Stimulated activated CD4-positive, alpha-beta T cell treated with anti-CD3 and anti-CD28 coated beads, Interleukin-1b, Interleukin-23, amount 100 ng/mL, for 1 hour (primary cell): ENCODE measurements around the gene PIGU.

Experiments used
- DNase-seq, 2 donors: peaks; one replicate each; pipeline ENCODE4 v3.0.0-alpha.2; 2020; ENCODE audit warnings: low read depth in 2 of 2

The PIGU gene

GRCh38 chr20:34557936-34558319 is 119.0 kb downstream of the PIGU start:
- DNase-seq, result no peak

- DNase-seq, result no peak
These were observed 123.5 kb downstream of the PIGU start for GRCh38 chr20:34553366-34553867.

- no peak for DNase-seq
These were observed 124.3 kb downstream of the PIGU start for GRCh38 chr20:34552569-34552968.

- DNase-seq, result no peak
These were observed 127.0 kb downstream of the PIGU start for GRCh38 chr20:34549929-34550305.

GRCh38 chr20:34549291-34549928 is 127.5 kb downstream of the PIGU start:
- no peak for DNase-seq

DNA sequence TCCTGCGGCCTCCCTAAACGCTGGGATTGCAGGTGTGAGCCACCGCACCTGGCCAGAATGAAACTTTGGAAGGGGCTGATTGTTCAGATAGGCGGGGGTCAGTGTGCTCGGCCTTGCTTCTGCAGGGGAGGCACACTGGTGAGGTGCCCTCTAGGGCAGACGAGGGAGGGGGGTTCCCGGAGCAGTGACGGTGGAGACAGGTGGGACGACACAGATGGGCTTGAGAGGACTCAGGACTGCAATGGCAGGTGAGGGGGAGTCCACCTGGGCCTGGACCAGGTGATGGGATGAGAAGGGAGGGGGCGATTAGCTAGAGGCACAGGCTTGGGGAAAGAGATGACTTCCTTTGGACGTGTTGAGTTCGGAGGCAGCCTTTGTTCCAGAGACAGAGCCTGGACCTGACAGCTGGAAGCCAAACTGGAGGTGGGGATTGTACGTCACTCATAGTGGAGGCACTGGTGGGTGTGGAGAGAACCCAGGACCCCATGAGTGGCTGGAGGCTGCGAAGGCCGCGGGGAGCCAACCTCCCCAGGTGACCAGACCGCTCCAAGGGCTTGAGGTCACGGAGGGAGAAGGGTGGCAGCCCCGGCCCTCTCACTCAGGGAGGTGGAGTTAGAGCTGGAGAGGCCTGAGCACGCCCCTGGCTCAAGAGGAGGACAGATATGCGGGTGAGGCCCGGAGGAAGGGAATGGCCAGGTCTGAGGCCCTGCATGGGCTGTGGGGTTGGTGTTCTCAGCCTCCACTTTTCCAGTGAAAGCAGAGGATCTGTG is 128.9 kb downstream of the PIGU start:
- no peak for DNase-seq

- DNase-seq, result no peak
These were observed 130.1 kb downstream of the PIGU start for GRCh38 chr20:34546751-34547181.

DNA sequence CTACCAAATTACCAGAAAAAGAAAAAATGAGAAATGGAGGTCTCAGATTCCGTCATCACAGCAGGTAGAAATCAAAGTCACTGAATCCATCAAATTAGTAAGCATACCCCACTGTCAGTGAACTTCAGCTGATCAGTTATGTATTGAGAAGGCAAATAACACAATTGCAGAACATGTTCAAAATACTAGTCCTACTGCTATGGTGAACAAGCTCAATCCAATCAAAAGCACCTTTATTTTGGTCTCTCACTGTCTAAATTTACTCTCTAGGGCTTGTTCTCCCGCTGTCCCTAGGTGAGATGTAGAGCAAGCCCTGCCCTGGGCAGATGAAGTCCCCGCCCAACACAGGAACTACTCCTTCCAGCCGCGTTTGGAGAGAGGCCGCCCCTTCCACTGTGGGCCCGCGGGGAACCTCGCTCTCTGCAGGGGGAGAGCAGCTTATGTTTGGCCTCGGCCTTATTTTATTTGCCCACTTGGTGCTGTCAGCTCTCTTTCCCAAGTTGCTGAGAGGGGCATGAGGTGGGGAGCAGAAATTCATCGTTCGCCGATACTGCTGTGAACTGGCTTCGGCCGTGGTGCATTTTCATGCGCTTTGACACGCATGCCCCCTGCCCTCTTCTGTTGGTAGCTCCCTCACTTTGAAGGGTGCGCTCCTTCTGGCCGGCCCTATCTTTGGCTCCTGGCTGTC is 132.6 kb downstream of the PIGU start:
- no peak for DNase-seq

- no peak for DNase-seq
These were observed 133.3 kb downstream of the PIGU start for GRCh38 chr20:34543463-34544056.

DNA sequence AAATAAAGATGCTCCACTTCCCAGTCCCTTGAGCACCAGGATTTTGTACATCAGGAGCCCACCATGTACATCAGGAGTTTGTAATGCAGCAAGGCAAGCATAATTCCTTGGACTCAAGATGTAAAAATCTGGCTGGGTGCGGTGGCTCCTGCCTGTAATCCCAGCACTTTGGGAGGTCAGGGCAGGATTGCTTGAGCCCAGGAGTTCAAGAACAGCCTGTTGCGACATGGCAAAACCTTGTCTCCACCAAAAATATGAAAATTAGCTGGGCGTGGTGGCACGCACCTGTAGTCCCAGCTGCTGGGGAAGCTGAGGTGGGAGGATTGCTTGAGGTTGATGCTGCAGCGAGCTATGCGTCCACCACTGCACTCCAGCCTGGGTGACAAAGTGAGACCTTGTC is 134.5 kb downstream of the PIGU start:
- no peak for DNase-seq

DNA sequence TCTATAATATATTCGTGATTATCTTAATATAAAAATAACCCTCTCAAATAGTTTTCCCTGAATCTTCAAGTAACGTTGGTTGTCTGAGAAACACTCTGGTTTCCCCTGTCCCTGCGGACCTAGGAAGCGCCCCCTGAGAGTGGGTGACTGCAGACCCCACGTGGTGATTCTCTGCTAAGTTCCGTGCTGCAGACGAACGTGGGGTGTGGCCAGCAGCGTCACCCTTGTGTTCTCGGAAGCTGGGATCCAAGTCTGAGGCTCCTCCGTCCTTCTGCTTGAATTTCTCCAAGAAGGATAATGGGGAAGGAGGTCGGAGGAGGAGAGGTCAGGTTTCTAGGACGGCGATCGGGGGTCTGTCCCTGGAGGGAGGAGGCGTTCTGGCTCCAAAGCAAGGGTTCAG is 135.0 kb downstream of the PIGU start:
- DNase-seq, result no peak

- no peak for DNase-seq
These were observed 135.5 kb downstream of the PIGU start for GRCh38 chr20:34541264-34541901.

DNA sequence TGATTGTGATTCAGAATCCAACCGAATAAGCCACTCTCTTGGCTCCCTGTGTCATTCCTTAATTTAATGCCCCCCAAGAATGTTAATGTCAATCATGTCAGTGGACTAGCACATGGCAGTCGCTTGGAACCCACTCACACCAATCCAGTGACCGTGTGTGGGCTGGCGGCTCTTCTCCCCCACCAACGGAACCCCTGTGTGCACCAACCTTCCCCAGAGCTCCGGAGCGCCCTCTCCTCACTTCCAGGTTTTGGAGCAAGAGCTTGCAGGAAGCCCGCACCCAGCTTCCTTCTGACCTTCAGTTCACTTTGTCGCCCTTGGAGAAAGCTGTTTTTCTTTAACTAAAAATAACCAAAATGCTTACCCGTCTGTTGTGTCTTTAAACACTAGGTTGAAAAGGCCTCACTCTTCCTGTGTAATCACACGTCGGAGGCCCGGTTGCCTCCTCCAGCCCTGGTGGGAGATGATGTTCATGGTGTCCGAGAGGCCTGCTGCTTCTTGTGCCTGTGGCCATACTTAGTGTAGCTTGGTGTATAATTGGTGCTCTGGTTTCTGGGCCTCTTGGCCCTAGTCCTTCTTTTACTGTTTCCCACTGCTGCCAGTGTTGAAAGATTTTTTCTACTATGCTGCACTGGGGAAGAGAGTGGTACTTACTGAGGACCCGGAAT is 136.2 kb downstream of the PIGU start:
- DNase-seq, result no peak

- no peak for DNase-seq
These were observed 137.1 kb downstream of the PIGU start for GRCh38 chr20:34539756-34540155.

GRCh38 chr20:34538671-34539123 is 138.2 kb downstream of the PIGU start:
- DNase-seq, result peak in 1 of 2 donors; percentile 33

GRCh38 chr20:34537651-34538050 is 139.2 kb downstream of the PIGU start:
- DNase-seq, result no peak

DNA sequence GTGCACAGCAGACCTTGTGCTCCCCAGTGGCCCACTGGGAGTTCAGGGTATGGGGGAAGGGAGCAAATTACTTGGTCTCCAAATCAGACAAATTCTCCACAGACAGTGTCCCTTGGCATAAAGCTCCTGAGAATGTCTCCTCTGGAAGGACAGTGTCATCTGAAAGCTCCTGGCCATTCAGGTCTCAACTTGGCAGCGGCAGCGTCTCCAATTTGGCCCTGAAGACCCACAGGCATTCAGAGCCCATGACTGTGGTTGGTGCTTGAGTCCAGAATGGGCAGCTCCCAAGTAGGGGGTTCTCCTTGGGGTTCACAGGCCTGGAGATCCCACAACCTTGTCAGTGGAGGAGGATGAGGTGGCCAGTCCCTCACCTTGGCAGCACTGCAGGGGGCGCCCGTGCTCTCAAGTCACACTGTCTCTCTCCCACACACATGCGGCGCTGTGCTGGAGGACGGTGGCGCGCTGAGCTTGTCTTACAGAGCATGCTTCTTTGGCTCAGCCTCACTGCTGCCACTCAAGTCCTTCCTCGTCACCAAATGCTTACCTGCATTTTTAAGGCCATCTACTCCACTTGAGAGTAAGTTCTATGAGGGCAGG is 140.0 kb downstream of the PIGU start:
- peak in 1 of 2 donors; percentile 28 for DNase-seq

- no peak for DNase-seq
These were observed 141.0 kb downstream of the PIGU start for GRCh38 chr20:34535857-34536256.

DNA sequence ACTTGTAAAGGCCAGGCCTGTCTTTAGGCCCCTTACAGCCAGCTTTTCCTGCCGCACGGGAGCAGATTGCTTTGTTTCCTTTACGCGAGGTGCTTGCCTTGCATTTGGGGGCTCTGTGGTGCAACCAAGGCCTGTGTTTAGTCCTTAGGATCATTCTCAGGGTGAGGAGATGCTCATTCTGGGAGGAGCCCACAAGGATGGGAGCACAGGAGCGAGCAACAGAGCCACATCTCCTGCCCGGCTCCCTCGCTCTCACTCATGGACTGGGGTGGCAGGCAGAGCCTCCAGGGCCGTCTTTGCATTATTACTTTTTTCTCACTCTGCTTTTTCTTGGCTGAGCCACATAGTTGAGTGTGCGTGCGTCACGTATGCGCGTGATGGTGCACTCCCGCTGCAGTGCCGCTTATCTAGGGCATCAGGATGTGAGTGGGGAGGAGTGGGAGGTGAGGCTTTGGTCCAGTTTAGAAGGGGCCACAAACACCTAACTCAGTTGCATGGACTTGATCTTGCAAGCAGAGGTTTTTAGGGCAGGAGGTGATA is 141.5 kb downstream of the PIGU start:
- DNase-seq, result no peak

DNA sequence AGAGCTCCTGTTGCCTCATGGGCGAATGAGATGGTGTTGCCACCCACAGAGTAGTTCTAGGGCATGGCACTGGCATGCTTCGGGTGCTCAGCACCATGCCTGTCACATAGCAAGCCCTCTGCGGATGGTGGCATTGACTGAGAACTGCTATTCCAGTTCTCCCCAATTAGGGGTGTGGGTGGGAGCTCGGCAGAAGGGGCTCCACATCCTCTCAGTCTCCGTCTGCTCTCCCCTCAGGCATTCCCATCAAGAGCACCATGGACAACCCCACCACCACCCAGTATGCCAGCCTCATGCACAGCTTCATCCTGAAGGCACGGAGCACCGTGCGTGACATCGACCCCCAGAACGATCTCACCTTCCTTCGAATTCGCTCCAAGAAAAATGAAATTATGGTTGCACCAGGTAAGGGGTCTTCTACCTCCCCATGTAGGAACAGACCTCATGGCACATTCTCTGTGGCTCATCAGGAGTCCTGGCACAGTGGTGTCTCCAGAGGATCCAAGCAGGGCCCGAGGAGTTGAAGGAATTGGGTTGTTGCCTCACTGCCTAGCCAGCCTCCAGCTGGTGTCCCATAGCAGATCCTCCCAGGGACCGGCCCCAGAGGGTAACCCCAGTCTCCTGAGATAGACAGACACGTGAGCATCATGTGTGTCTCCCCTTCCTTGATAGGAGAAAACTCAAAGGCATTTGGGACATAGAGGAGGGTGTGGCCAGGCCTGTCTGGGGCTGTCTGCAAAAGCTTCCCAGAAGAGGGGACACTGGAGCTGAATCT is 142.3 kb downstream of the PIGU start:
- no peak for DNase-seq
